GM19455 (cell line): ENCODE results near the gene APRT.

Experiments
- ATAC-seq: cut with Tn5 transposase; IDR thresholded peaks from one replicate; pipeline ENCODE4 v1.9.1; 2021; ENCODE audit not compliant: unreplicated experiment

Gene APRT

DNA sequence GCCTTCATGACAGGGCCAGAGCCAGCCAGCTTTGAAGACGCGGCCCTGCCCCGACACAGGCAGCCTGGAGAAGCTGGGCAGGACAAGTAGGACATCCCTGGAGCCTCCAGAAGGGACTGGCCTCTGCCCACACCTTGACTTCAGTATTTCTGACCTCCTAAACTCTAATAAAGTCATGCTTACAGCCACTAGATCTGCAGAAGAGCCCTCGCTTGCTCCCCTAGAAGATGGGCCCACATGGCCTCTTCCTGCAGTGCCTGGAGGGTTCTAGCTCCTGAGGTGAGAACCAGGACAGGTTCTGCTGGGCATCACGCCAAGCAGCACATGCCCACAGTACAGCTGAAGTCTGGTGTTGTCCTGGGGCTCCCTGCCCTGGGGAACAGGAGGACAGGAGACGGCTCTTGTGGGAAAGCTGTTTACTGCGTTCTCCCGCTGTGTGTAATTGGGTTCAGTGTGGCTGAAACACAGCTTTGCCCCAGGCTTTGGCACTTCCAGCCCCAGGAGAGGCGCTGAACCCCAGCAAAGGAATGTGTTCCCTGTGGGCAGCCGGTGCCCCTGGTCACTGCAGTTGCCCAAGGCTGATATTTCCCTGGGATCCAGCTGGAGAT lies 2.6 kb downstream of the APRT start:
- ATAC-seq = no peak

DNA sequence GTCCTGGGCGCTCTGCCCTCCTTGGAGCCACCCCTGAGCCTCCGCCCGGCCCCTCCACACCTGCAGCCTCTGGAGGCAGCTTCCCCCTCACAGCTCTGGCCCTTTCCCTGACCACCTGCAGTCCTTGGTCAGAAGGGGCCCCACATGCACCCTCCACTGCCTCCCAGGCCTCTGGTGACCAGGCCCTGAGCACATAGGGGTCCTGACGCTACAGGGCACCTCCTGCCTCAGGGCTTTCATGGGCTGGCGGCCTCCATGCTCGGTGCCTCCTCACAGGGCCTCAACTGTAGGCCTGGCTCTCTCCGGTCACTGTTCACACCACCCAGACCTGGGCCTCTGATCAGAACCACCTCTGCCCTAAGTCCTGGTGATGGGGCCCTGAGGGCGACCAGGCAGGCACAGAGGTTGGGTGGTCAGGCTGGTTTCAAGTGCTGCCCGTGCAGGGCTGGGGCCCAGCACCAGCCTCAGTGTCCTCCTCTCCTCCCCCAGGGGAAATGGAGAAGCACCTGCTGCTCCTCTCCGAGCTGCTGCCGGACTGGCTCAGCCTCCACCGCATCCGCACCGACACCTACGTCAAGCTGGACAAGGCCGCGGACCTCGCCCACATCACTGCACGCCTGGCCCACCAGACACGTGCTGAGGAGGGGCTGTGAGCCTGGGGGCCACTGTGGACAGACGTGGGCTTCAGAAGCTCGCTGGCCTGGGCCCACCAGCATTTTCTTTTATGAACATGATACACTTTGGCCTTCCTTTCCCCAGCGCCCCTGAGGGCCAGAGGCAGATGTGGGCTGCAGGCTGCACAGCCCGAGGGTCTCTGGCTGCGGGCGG lies 3.9 kb downstream of the APRT start:
- ATAC-seq = no peak

DNA sequence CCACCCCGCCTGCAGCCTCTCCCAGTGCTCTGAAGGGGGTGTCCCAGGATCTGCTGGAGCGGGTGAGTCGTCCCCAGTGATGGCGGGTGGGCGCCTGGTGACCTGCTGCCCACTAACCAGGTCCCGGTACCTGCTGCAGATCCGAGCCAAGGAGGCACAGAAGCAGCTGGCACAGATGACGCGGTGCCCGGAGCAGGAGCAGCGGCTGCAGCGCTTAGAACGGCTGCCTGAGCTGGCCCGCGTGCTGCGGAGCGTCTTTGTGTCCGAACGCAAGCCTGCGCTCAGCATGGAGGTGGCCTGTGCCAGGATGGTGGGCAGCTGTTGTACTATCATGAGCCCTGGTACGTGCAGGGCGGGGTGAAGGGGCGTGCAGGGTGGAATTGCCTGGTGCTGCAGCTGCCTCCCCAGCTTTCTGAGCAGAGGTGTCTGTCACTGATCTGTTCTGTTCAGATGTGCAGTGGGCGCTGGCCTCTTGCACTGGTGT lies 4.5 kb downstream of the APRT start:
- no peak for ATAC-seq

DNA sequence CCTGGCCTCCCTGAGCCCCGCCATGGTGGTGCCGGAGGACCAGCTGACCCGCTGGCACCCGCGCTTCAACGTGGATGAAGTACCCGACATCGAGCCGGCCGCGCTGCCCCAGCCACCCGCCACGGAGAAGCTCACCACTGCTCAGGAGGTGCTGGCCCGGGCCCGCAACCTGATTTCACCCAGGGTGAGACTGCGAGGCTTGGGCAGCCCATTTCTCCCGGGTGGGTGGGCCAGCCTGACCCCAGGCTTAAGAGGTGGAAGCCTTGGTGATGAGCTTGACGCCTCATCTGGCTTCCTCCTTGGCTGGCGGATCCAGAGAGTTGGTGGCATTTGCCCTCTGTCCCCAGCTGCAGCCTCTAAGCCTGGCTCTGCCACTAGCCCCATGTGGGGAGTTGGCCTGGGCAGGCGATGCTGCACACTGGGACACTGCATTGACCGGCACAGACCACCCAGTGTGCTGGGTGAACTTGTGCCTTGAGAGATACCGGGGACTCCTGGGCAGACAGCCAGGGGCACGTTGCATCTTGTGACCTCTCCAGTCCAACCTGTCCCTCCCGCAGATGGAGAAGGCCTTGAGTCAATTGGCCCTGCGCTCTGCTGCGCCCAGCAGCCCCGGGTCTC lies 5.1 kb downstream of the APRT start:
- no peak for ATAC-seq

DNA sequence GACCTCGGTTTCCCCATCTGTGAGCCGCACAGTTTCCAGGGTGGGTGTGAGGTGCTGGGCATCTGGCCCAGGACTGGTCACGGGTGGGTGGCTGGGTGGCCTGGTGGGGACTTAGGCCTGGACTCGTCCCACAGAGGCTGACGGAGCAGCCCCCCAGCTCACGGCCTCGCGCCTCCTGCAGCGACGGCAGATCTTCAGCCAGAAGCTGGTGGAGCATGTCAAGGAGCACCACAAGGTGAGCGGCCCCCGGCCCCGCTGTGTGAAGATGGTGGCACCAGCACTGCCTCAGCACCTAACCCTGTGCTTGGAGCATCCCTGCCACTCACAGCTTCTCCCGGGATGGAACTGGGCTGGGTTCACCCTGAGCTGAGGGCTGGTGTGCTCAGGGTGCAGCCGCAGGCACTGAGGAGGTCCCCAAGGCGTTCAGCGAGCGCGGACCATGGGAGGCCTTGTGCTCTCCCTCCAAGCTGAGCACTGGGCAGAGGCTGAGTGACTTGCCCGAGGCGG lies 5.8 kb downstream of the APRT start:
- ATAC-seq = no peak

DNA sequence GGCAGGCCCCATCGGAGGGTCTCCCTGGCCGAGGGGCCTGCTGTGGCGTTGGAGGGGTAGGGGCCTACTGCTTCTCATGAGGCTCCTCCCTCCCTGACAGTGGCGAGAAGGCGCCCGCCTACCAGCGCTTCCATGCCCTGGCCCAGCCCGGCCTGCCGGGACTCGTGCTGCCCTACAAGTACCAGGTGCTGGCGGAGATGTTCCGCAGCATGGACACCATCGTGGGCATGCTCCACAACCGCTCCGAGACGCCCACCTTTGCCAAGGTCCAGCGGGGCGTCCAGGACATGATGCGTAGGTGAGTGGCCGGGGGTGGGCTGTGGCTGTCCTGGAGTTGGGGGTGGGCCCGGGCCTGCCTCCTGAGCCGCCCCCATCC lies 6.4 kb downstream of the APRT start:
- no peak for ATAC-seq

DNA sequence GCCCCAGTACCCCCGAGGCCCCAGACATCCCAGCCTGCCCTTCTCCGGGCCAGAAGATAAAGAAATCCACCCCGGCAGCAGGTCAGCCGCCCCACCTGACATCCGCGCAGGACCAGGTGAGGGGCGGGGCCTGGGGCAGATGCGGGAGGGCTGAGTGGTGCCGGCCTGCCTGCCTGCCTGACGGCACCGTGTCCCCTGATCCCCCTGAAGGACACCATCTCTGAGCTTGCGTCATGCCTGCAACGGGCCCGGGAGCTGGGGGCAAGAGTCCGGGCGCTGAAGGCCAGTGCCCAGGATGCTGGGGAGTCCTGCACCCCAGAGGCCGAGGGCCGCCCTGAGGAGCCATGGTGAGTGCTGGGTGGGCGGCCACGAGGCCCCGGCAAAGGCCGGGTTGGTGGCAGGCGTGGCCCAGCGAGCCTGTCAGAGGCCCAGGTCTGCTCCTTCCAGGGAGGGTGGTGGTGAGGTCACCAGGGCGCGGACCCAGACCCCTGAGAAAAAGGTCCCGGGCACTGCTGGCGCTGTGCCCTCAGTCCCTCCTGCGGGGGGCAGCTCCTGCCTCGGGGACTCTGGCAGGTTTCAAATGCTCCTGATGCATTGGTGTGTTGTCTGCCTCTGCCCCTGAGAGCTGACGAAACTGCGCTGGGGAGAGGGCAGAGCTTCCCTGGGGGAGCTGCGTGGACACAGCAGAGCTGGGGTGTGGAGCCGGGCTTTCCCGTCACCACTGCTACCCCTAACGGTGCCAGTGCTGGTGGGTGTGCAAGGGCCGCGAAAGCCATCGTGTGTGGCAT lies 7.0 kb downstream of the APRT start:
- no peak for ATAC-seq

DNA sequence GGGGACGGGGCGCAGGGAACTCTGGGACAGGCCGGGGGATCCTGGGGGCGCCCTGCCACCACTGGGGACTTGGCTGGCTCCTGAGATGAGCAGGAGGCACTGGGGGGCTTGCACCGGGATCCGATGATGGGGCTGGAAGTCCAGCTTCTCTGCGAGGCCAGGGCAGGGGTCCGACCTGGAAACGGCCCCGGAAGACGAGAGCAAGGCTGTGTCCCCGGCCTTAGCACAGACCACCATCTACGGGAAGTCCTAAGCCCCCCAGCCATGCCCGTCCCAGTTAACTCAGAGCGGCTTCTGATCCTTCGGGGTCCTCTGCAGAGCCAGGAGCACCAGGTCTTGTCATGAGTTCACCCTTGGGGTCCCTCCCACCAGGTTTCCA lies 7.6 kb downstream of the APRT start:
- no peak for ATAC-seq

DNA sequence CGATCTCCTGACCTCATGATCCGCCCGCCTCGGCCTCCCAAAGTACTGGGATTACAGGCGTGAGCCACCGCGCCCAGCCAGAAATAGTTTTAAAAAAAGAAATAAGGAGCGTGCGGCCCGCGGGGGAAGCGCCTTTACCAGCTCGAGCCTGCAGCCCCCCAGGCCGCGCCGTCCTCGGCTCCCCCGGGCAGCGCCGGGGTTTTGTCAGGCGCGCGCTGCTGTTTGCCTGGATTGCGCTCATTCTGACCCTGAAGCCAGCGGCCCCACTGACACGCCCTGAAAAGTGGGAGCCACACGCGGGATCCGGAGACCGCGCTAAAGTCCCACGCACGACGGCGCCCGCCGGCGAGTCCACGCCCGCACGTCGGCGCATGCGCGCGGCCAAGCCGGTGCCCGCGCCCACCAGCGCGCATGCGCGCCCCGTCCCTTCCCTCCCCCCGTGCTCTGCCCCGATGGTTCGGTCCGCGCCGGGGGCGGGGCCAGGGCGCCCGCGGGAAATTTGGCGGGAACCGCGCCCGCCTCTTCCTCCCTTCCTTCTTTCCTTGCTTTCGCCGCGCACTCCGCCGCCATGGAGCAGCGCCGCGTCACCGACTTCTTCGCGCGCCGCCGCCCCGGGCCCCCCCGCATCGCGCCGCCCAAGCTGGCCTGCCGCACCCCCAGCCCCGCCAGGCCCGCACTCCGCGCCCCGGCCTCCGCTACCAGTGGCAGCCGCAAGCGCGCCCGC lies 8.3 kb downstream of the APRT start, which contains the start of gene CDT1:
TSS of gene CDT1 (plus strand) at position 526 of the 724 bp plus-strand sequence. CDS start at position 569, 43 bp downstream.
- peak; percentile 49 for ATAC-seq

DNA sequence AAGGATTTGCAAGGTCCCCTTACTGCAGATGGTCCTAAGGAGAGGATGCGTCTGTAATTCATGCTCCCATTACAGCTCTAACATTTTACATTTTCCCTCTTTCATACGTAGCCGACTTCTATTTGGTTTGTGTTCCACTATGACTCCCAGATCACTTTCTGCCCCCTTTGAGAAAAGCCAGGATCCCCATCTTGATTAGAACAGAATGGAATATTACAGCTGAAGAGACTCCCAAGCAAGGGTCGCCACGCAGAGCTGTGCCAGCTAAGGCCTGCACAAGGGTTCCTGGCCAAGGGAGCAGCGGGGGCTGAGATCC lies 11.5 kb downstream of the APRT start:
- ATAC-seq = no peak

DNA sequence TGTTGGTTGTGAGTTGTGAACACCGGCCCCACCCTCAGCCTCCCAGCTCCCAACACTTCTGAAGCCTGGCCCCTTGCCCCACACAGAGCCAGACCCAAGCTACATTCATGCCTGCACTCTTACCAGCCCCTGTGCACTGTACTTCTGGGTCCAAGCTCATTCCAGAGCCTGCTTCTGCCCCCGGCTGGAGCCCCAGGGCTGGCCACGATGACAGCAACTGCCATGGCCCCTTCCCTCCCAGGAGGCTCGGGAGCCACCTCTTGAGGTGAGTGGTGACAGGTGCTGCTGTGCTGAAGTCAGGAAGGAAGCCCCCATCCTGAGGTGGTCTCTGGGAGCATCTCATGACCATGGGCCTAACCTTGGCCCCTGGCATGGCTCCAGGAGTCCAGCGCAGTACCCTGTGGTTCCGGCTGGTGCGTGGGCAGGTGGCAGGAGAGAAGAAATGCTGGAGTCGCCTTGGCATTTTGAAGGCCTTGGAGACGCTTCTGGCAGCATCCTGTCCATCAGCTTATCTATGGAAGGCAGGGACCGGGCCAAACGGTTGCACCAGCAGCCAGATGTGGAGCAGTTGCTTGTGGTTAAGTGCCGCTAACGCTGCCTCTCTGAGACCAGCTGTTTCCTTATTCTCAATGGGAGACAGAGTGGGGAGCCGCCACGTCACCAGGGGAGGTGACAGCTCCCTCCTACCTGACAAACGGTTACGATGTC lies 12.0 kb downstream of the APRT start:
- no peak for ATAC-seq

DNA sequence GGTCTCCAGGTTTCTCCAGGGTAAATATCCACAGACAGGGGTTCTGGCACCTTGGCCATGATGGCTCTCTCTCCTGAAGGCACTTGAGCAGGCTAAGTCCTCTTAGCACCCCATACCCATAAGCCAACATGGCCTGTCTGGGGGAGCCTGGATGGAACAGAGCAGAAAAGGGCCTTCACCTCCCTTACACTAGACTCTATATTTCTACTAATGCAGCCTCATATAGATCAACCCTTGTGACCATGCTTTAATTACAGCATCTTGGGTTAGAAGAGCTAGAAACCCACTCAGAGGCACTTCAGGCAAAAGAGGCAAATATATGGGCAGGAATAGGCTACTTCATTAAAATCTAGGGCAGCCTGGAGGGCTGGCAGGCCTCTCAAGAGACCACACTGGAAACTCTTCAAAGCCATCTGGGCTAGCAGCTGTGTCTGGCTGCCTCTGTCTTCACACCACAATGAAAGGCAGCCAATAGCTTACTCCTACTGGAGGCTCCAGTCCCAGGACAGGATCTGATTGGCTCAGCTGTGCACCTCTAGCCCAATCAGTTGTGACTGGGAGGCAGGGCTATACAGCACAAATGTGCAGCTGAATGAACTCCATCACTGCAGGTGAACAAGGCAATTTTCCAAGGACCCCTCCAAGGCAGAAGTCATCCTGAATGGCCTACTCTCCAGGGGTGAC lies 12.8 kb downstream of the APRT start:
- ATAC-seq = no peak

DNA sequence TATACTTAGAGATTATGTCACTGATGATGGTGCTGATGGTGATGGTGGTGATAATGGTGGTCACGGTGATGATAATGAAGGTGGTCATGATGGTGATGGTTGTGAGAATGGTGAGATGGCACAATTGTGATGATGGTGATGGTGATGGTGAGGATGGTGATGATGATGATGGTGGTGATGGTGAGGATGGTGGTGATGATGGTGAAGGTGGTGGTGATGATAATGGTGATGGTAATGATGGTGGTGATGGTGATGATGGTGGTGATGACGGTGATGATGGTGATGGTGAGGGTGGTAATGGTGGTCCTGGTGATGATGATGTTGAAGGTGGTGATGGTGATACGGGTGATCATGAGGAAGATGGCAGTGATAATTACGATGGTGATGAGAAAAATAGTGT lies 13.7 kb downstream of the APRT start:
- no peak for ATAC-seq

DNA sequence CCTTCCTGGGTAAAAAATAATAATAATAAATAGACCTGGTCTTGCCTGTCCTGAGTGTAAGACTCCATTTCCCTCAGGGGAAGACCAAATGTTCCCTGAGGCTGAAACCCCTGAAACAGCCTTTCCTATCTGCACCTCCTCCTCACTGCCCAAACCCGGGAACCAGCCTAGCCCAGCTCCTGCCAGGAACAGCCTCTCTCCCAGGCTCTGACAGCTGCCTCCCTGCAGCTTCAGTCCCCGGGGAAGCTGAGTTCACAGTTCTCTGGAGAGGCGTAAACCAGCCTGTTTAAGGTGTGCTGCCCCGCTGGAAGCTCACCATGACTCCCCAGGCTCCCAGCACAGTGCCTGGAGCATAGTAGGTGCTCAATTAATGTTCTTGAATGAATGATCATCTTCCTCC lies 15.4 kb downstream of the APRT start:
- ATAC-seq = no peak

DNA sequence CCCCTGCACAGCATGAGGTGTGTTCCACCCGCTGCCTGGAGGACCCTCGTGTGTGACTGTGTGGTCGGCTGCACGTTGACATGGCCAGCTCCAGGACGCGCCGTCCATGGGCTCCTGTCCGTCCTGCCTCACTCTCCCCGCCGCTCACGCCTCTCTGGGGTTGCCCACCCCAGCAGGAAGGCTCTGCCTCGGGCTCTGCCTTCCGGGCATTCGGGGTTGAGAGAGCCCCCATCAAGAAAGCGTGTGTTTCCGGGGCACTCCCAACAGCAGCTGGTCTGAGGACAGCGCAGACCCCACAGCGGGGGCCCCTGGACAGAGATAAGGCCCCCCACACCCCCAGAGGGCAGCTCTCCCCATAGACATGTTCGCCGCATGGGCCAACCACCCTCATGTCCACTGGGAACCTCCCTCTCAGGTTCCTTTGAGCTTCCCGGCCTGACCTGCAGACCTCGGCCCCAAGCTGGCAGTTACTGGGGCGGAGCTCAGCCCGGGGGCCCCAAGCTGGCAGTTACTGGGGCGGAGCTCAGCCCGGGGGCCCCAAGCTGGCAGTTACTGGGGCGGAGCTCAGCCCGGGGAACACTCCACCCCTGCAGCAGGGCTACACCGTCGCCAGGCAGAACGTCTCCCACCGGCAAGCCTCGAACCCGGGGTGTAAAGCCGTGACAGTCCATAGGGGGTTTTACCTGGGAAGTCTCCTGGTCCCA lies 18.3 kb downstream of the APRT start:
- ATAC-seq = no peak

DNA sequence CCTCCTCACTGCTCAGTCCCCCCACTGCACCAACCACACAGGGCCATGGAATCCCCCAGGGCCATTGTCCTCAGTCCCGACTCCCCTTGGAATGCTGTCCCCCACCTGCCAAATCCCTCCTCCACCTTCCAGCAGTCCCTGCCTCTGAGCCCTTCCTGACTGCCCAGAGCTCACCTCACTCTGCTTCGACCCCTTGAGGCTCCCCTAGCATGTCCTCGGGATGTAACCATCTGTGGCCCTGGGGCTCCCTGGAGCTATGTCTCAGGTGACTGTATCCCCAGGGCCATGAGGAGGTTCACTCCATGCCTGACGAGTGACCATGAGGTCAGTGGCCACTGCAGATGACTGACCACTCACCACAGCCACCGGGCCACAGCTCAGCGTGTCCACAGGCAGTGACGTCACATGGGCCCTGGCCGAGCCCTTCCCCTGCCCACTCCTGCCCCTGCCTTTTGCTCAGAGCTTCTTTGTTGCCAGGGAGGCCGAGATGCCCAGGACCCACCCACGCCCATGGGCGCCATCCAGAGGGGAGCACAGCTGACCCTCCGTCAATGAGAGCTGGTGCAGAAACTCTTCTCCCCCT lies 19.0 kb downstream of the APRT start:
- ATAC-seq = no peak

DNA sequence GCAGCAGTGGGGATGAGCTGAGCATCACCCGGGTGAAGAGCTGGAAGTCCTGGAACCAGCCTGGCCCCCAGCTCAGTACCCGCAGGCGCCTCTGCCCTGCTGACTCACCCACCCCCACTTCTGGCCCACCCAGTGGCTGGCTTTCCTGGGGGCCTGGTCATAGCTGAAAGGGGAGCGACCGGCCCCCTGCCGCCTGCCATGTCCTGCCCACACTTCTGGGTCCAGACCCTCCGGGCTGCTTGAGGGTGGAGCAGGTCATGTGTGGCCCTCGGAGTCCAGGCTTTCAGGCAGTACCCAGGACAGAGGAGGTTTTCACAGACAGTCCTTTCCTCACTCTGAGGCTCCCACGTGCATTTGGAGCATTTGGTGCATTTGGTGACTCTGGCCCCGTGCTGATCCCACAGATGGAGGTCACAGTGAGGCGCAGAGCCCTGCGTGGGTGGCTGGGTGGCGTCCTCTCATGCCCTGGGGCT lies 19.6 kb downstream of the APRT start:
- no peak for ATAC-seq
